Fibroblast of upper back skin (primary cell): ENCODE measurements around the gene PPP1R3C.
A peak's percentile ranks its signal among the peaks of the same experiment; 100 is the strongest.

Experiments used
- DNase-seq: peaks from one replicate; pipeline ENCODE4 v3.0.0-alpha.2; 2013

PPP1R3C gene

DNA sequence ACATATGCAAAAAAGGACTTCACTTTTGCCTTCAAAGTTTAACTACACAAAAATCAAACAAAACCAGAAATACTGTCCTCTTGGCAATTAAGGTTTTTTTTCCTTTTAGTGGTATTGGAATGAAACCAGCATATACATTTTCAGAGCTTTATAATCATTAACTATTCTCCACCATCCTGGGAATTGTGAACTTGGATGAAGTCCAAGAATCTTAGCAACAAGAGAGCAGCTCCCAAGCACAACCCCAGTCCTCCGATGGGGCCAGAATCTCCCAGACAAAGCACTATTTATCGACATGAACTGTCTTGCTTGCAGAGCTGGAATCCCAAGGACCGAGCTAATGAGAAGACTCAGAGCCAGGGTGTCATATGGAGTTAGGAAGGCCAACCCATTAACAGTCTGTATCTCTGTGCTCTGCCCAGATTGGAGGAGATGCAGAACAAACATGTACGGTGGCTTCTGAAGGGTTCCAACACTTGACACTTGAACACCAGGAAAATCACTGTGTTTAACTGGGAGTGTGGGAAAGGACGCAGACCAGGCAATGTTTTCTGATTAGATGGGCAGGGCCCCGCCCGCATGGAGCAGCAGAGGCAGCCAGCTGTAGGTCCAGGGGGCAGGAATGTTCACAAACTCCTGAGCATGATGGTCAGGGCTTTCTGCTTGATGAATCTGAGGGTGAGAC is 35.5 kb downstream of the PPP1R3C start:
- DNase-seq = peak; percentile 82

DNA sequence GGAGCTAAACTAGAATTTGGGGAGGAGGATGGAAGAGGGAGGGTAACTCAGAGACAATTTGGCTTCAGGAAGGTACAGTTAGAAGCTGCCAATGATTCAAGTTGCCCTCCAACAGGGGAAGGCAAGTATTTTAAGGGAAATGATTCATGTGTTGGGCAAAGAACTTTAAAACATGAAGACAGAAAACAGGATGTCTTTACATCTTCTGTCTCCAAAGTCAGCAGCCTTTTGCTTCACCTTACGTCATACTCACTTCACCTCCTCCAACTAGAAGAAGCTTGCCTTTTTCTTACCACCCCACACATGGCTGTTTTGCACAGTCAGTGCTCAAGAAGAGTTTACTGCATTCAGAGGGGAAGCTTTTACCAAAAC is 36.1 kb downstream of the PPP1R3C start:
- DNase-seq = peak; percentile 85

DNA sequence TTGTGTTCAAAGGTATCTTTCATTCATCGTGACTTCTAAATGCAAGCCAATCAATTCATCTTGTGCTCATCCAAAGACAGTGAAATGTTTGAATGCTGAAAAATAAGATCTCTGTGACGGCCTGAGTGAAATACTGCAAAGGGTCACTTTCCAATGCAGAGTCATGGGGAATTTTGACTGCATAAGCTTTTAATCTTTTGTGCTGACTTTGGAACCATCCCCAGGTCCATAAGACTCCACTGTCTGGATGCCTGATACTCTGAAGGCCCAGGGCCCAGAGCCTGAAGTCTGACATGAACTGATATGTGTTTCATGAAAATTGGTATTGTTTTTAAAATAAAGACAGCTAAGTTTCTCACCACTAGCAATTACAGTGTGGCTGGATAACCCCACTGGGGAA is 39.0 kb downstream of the PPP1R3C start:
- DNase-seq = no peak

DNA sequence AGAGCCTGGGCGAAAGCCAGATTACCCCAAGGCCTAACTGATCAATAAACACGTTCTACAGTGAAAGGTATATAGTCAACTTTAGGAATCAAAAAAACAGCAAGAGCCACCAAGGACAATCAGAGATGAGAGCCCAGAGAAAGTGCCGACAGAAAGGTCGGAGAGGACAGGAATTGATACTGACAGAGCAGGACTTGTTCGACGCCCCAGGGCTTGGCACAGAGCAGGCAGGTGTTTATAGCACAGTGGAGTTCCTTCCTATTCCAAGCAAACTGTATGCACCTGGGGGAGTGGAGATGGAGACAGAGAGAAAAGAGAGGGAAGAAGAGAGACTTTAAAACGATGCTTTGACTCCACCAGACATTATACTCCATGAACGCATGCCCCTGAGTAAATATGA is 39.5 kb downstream of the PPP1R3C start:
- DNase-seq = no peak

DNA sequence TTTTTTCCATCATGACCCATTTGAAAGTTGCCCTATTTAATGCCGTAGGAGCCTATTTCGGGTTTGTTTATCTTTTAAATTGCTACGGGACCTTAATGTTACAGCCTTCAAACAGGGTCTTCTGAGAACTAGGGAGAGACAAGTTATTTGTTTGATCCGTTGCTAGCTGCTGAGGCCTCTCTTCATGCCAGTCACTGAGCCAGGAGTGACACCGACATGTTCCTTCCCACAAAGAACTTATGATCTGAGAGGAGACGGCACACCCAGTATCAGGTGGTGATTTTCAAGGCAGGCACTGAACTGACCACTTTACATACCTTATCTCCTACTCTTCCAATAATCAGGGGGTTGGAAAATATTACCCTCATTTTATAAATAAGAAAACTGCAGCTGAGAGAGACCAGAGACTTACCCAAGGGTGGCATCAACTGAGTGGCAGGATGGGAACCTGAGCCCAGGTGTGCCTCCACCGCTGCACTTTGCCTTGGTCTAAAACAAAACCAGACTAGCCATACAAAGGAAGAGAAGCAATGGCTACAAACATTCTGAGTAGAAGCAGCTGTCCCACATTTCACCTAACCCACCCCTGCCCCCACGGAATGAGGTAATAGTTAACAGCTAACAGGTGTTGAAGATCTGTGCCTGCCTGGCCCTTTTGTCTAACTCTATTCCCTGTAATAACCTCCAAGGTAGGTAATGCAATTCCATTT is 40.5 kb downstream of the PPP1R3C start:
- DNase-seq = peak; percentile 27

DNA sequence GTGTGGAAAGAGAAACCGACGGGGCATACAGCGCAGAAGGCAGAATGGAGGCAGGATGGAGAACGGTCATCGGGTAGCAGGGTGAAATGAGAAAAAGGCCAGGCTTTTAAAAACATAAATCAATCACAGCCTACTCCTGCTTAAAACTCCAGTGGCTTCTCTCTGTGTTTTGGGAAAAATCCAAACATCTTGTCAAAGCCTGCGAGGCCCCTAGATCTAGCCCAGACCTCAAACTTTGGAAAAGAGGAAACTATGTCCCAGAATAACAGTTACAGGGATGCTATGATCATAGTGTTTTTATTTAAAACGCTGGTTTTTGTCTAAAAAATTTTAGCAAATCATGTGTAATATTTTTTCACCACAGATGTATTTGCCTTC is 41.1 kb downstream of the PPP1R3C start:
- DNase-seq = peak; percentile 51

DNA sequence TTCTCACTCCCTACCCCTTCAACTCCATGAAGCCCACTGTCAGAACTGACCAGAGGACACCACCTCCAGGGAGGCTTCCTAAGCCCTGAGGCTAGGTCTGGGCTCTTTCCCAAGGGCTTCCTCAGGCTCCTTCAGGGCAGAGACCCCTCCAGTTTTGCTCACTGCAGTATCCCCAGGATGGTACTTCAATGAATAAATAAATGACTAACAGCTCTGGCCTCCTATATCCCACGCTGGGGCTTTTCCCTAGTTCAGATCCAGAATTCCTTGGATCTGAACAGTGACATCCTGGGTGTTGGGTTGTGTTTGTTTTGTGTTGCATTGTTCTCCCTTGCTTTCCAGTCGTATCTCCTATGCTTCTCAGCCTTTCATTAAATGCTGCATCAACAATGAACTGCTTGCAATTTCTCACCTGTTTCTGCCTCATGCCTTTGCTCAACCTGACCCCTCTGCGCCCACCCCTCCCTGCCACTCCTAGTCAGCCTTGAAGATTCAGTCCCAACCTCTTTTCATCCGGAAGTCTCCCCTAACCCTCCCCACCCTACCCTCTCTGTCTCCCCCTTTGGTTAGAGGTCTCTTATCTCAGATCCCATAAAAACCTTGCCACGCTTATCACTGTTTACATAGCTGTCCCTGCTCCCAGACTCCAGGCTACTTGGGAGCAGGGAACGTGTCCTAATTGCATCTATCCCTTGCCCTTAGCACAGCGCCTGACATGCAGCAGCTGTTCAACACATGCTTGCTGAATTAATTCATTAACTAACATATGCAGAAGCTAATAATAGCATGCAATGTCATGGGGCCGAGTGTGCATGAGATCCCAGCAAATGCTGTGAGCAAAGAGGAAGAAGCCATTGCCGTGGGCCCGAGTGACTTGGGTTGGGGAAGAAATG is 41.7 kb downstream of the PPP1R3C start:
- peak; percentile 76 for DNase-seq

GRCh38 chr10:91590142-91590903 is 42.5 kb downstream of the PPP1R3C start:
- DNase-seq = peak; percentile 94

DNA sequence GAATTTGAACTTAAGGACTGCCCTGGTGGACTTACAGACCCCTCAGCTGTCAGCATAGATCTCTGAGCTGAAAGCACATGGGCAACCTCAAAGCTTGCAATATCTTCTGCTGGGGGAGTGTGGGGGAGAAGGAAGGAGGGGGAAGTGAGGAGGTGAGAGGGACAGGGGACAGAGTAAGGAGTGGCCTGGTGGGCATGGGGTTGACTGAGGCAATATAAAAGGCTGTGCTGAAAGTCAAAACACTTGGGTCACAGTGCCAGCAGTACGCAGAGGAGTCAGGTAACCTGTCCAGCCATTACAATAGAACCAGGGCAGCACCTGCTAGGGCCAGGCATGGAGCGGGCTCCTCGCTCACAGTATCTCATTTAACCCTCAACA is 43.2 kb downstream of the PPP1R3C start:
- DNase-seq = no peak

DNA sequence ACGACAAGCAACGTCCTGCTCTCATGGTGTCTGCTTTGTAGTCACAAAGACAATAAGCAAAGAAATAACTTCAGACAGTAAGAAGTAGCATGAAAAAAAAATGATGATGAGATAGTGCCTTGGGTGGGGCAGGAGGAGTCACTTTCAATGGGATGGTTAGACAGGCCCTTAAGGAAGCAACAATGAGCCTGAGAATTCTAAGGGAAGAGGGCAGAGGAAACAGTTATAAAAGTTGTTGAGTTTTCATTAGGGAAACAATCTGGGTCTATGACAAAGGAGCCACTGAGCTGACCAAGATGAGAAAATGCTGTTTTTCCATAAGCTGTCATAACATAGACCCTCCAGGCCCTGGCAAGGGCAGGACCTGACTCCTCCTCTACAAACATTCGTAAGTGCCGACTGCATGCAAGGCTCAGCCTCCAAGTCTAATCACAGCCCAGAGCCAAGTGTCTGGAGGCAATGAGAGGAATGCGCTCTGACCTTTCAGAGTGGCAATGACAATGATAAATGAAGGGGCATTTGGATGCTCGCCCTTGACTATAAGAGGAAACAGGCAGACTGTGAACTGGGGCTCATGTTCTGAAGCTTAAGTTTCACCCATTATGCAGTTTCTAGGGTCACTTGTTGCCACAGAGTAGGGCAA is 43.7 kb downstream of the PPP1R3C start:
- peak; percentile 75 for DNase-seq

GRCh38 chr10:91587710-91588638 is 44.9 kb downstream of the PPP1R3C start:
- DNase-seq = peak; percentile 94

DNA sequence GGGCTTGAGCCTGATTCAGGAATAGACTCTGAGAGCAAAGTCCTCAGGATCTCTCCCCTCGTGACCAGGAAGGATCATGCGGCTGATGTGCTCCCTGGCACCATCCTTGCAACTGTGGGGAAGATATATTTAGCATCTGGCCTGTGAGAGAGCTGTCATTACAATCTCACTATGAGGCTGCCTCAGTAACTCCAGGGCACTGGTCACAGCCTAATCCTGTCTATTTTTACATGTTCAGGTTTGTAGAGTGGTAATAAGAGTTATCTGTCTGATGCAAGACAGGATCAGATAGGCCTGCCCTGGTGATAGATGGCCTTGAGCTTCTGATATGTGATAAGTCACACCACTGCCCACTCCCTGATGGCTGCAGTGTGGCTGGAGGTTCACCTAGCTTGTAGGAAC is 50.7 kb downstream of the PPP1R3C start:
- no peak for DNase-seq

GRCh38 chr10:91579329-91579985 is 53.4 kb downstream of the PPP1R3C start:
- peak; percentile 91 for DNase-seq
